ENCODE measurements around the gene ELAVL1. TPM values are rescaled to one million over a fixed set of nuclear protein-coding genes. Genes with fewer than 3 reads are reported as not detected.

ELAVL1 gene
- total and polyA plus RNA-seq, 2 experiments from 2014 or later, result 57.7 to 89.9 TPM

GRCh38 chr19:7983286-7983950, 22.0 kb downstream of the ELAVL1 start:
- Histone ChIP-seq H3K4me1 (ENCODE audit: insufficient read depth) (no peaks in the 10 kb centered on the region), H3K4me3 (no peak overlapping the region), H3K27me3 (no peaks in the 10 kb centered on the region), H3K9me2 (replicated peaks; ENCODE audit: insufficient read depth) (no peaks in the 10 kb centered on the region), H2AFZ (no peak overlapping the region), H3K36me3 (replicated peaks; ENCODE audit: insufficient read depth, low read depth) (no peaks in the 10 kb centered on the region), H3K79me2 (peaks cover 61% of the 10 kb centered on the region), H4K20me1 (ENCODE audit: insufficient read depth, poor library complexity, severe bottlenecking) (peaks cover 53% of the 10 kb centered on the region), H3K27ac (no peak overlapping the region), H3K9me3 (ENCODE audit: low read depth) (no peaks in the 10 kb centered on the region), H3K4me2 (no peak overlapping the region)
- TF ChIP-seq EZH2phosphoT487 (IDR thresholded peaks at IDR 0.05; ENCODE audit: low read depth, severe bottlenecking, unreplicated experiment) (no peak), EZH2 (IDR thresholded peaks at IDR 0.05; ENCODE audit: borderline replicate concordance) (no peak), CTCF (IDR thresholded peaks at IDR 0.05; ENCODE audit: poor library complexity) (no peak)
- DNase-seq (ENCODE audit: low spot score), result no peak
- 97% methylated on average over 18 of the region's 18 CpGs for WGBS (ENCODE audit: low lambda C conversion rate, missing lambda C conversion rate)

- no peaks in the 10 kb centered on the region for H3K4me1 ChIP-seq (ENCODE audit: insufficient read depth)
These were observed 22.8 kb downstream of the ELAVL1 start for GRCh38 chr19:7982651-7983099.

GRCh38 chr19:7982103-7982502, 23.3 kb downstream of the ELAVL1 start:
- 92% methylated on average over 9 of the region's 10 CpGs for WGBS (ENCODE audit: low lambda C conversion rate, missing lambda C conversion rate)
- no peak for DNase-seq (ENCODE audit: low spot score)
- no peaks in the 10 kb centered on the region for H3K36me3 ChIP-seq (replicated peaks; ENCODE audit: insufficient read depth, low read depth)
- H3K9me2 ChIP-seq (replicated peaks; ENCODE audit: insufficient read depth), result no peaks in the 10 kb centered on the region
- no peak overlapping the region for H2AFZ ChIP-seq
- TF ChIP-seq CTCF (IDR thresholded peaks at IDR 0.05; ENCODE audit: poor library complexity), result no peak
- no peak for TF ChIP-seq EZH2 (IDR thresholded peaks at IDR 0.05; ENCODE audit: borderline replicate concordance)
- TF ChIP-seq EZH2phosphoT487 (IDR thresholded peaks at IDR 0.05; ENCODE audit: low read depth, severe bottlenecking, unreplicated experiment), result no peak
- H3K9me3 ChIP-seq (ENCODE audit: low read depth), result no peaks in the 10 kb centered on the region
- no peak overlapping the region for H3K27ac ChIP-seq
- H3K4me1 ChIP-seq (ENCODE audit: insufficient read depth), result no peaks in the 10 kb centered on the region
- no peaks in the 10 kb centered on the region for H3K27me3 ChIP-seq
- peaks cover 54% of the 10 kb centered on the region for H3K79me2 ChIP-seq
- H3K4me2 ChIP-seq, result no peak overlapping the region
- H4K20me1 ChIP-seq (ENCODE audit: insufficient read depth, poor library complexity, severe bottlenecking), result peaks cover 42% of the 10 kb centered on the region
- H3K4me3 ChIP-seq, result no peak overlapping the region

More at GRCh38 chr19:7982651-7983099, 22.8 kb downstream of the ELAVL1 start:
- Histone ChIP-seq H3K27me3 (no peaks in the 10 kb centered on the region), H3K36me3 (replicated peaks; ENCODE audit: insufficient read depth, low read depth) (no peaks in the 10 kb centered on the region), H3K4me3 (no peak overlapping the region), H3K4me2 (no peak overlapping the region), H3K27ac (no peak overlapping the region), H4K20me1 (ENCODE audit: insufficient read depth, poor library complexity, severe bottlenecking) (peaks cover 47% of the 10 kb centered on the region), H3K9me2 (replicated peaks; ENCODE audit: insufficient read depth) (no peaks in the 10 kb centered on the region), H3K9me3 (ENCODE audit: low read depth) (no peaks in the 10 kb centered on the region), H3K79me2 (peaks cover 60% of the 10 kb centered on the region), H2AFZ (no peak overlapping the region)
- WGBS (ENCODE audit: low lambda C conversion rate, missing lambda C conversion rate), result 90% methylated on average over 21 of the region's 21 CpGs
- TF ChIP-seq EZH2phosphoT487 (IDR thresholded peaks at IDR 0.05; ENCODE audit: low read depth, severe bottlenecking, unreplicated experiment) (no peak), CTCF (IDR thresholded peaks at IDR 0.05; ENCODE audit: poor library complexity) (no peak), EZH2 (IDR thresholded peaks at IDR 0.05; ENCODE audit: borderline replicate concordance) (no peak)
- no peak for DNase-seq (ENCODE audit: low spot score)

Measured in hepatocyte (in vitro differentiated cells).